ENCODE results near the gene CD300A.

The CD300A gene

DNA sequence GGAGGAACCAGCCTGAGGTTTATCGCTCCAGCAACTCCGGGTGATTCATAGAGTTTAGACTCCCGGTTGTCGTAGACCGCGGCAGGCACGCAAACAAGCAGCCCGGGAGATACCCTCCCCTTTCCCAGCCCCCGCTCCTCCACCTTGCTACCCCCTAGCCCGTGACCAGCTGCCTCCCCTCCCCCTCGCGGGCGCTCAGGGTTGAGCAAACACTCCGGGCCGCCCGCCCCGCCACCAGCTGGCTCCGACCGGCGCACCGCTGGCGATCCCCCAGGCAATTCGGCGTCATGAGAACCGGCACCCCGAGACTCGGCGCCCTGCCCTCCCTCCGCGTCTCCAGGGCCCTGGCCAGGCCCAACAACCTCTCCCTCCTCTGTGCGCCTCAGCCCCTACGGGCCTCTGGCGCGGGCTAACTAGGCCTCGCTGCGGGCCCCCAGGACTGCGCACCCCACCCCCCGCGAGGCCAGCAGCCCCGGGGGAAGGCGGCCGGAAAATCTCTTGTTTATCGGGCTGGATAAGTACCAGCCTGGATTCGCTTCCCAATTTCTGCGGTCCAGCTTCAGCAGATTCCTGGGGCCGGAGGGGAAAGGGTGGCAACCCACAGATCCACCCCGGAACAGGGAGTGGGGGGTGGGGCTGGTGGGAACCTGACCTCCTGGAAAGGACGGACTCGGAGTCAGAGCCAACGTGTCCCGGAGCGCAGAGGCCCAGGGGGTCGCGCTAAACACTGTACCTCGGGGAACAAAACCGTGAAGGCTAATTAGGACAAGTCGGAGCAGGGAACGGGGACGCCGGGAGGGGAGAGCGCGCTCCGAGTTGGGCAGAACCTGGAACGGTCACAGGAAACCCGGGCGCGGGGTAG is 35.5 kb upstream of the CD300A start:
- no peak overlapping the region for H3K4me3 ChIP-seq (ENCODE audit: low read depth in 1 of 2, low read length in 1 of 2)
- peaks cover 98% of the 10 kb centered on the region for H3K27me3 ChIP-seq
- H3K27ac ChIP-seq = no peak overlapping the region
- H3K9me3 ChIP-seq = peaks cover 4% of the 10 kb centered on the region
- peaks cover 6 to 19% of the 10 kb centered on the region in 2 experiments for H3K4me1 ChIP-seq (ENCODE audit: control insufficient read depth in 1 of 2, insufficient read depth in 1 of 2, low read depth in 1 of 2, low read length in 1 of 2)
- TF ChIP-seq, protein P1, sequence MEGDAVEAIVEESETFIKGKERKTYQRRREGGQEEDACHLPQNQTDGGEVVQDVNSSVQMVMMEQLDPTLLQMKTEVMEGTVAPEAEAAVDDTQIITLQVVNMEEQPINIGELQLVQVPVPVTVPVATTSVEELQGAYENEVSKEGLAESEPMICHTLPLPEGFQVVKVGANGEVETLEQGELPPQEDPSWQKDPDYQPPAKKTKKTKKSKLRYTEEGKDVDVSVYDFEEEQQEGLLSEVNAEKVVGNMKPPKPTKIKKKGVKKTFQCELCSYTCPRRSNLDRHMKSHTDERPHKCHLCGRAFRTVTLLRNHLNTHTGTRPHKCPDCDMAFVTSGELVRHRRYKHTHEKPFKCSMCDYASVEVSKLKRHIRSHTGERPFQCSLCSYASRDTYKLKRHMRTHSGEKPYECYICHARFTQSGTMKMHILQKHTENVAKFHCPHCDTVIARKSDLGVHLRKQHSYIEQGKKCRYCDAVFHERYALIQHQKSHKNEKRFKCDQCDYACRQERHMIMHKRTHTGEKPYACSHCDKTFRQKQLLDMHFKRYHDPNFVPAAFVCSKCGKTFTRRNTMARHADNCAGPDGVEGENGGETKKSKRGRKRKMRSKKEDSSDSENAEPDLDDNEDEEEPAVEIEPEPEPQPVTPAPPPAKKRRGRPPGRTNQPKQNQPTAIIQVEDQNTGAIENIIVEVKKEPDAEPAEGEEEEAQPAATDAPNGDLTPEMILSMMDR (IDR thresholded peaks at IDR 0.05) = no peak
- no peaks in the 10 kb centered on the region for H3K36me3 ChIP-seq

DNA sequence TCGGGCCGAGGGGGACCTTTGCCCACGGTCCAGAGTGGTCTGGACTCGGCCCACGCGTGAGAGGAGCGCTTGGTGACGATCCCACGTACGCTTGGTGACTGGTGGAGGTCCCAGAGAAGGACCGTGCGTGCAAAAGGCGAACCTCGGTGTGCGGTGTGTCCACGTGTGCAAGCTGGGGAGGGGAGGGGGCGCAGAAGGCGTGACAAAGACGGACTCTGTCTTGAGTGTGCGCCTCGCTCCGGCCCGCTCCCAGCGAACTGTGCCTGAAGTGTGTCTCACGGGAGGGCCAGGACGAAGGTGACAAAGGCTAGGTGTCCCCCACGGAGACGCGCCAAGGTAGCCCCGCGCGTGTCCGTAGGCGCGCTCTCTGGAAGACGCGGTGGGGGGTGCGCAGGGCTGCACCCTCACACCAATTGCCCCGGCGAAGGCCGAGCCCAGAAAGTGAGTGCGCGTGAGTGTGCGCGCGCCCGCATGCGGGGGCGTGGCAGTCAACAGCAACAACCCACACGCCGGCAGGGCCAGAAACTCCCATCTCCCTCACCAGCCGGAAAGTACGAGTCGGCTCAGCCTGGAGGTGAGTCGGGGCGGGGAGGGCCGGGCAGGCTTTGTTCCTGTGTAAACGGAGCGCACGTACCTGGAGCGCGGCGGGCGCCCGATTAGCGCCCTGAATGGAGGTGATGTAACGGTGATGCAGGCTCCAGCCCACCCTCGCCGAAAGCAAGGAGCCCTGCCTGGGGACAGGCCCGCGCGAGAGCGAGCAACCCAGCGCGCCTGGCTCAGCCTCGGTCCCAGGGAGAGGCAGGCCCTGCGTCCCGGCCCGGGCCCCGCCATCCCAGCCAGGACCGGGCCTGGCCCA is 34.6 kb upstream of the CD300A start, which contains the start of gene GPRC5C:
GPRC5C (plus strand) TSS at position 521 of the 856 bp plus-strand sequence. CDS start 7,689 bp downstream, outside the sequence.
- Histone ChIP-seq H3K9me3 (peaks cover 4% of the 10 kb centered on the region), H3K4me3 (ENCODE audit: low read depth in 1 of 2, low read length in 1 of 2) (no peak within 1 kb of the TSS), H3K27ac (no peak within 1 kb of the TSS), H3K27me3 (peaks cover 100% of the 10 kb centered on the region), H3K4me1 (ENCODE audit: control insufficient read depth in 1 of 2, insufficient read depth in 1 of 2, low read depth in 1 of 2, low read length in 1 of 2) (peaks cover 6 to 19% of the 10 kb centered on the region in 2 experiments), H3K36me3 (no peaks in the 10 kb centered on the region)
- TF ChIP-seq, protein P1 (IDR thresholded peaks at IDR 0.05) = no peak

DNA sequence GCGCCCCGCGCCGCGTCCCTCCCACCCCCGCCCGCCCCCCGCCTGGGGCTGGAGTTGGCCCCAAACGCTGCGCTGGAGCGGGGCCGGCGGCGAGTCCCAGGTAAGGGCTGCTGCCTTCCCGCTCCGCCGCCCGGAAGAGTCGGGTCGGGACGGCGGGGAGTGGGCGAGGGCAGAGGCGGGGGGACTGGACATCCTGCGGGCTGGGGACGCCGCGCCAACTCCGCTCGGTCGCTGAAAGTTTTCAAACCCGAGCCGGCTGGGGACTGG is 34.1 kb upstream of the CD300A start:
- Histone ChIP-seq H3K4me3 (ENCODE audit: low read depth in 1 of 2, low read length in 1 of 2) (no peak overlapping the region), H3K36me3 (no peaks in the 10 kb centered on the region), H3K4me1 (ENCODE audit: control insufficient read depth in 1 of 2, insufficient read depth in 1 of 2, low read depth in 1 of 2, low read length in 1 of 2) (peaks cover 6 to 19% of the 10 kb centered on the region in 2 experiments), H3K27ac (no peak overlapping the region), H3K27me3 (peaks cover 100% of the 10 kb centered on the region), H3K9me3 (peaks cover 4% of the 10 kb centered on the region)
- TF ChIP-seq, protein P1 (IDR thresholded peaks at IDR 0.05) = no peak

DNA sequence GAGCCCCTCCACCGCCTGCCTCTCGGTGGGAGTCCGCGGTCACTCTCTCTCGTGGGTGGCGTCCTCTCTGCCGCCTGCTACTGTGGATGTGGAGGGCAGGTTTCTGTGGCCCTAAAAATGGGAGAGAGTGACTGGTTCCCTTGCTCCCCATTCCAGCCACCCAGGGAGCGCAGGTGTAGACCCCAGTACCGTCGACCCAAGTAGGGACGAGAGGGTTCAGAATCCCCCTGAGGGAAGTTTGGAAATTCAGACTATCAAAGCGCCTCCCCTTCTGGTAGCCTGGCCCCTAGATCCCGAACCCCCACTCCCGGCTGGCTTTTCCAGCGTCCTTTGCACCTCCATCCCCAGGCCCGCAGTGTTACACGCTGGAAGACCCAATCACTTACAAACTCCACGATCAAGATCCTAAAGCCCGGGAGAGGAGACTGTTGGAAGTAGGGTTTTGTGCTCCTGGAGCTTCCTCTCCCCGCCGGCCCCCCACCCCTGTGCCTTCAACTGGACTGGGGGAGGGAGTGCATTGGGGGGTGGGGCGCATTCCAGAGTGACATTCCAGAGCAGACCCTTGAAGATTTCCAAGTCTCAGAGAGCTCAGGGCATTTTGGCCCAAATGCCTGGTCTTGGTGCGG is 33.6 kb upstream of the CD300A start:
- no peaks in the 10 kb centered on the region for H3K36me3 ChIP-seq
- TF ChIP-seq, protein P1 (IDR thresholded peaks at IDR 0.05) = no peak
- H3K4me1 ChIP-seq (ENCODE audit: control insufficient read depth in 1 of 2, insufficient read depth in 1 of 2, low read depth in 1 of 2, low read length in 1 of 2) = peaks cover 6 to 19% of the 10 kb centered on the region in 2 experiments
- H3K27me3 ChIP-seq = peaks cover 94% of the 10 kb centered on the region
- H3K4me3 ChIP-seq (ENCODE audit: low read depth in 1 of 2, low read length in 1 of 2) = no peak overlapping the region
- peaks cover 4% of the 10 kb centered on the region for H3K9me3 ChIP-seq
- no peak overlapping the region for H3K27ac ChIP-seq

DNA sequence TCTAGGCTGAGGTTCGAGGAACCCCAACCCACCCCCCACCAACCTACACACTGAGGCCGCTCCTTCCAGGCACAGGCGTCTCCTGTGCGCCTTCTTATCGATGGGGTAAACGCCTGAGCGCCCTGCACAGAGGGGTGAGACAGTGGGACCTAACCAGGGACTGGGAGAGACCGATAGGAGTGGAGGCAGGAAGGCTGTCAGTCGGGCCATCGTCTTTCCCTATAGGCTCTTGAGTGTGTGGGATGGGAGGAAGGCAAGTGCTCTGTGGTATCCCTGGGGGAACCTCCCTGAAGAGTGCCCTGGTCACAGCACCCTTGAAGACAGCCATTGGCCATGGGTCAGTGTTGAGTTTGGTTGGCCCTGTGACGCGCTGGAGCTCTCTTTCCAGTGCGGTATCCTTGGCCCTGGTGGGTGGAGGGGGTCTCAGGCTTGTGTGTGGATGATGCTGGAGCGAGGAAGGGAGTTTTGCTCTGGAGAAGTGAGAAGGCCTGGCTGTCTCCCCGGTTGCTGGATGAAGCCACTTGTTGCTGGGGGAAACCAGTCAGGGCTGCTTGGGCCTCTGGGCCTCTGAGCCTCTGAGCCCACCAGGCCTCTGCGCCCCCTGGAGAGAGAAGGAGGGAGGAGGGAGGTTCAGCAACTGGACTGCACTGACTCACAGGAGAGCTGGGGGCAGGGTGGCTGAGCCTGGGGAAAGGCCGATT is 32.9 kb upstream of the CD300A start:
- no peak overlapping the region for H3K4me3 ChIP-seq (ENCODE audit: low read depth in 1 of 2, low read length in 1 of 2)
- H3K4me1 ChIP-seq (ENCODE audit: control insufficient read depth in 1 of 2, insufficient read depth in 1 of 2, low read depth in 1 of 2, low read length in 1 of 2) = peaks cover 6 to 19% of the 10 kb centered on the region in 2 experiments
- H3K9me3 ChIP-seq = peaks cover 9% of the 10 kb centered on the region
- H3K27me3 ChIP-seq = peaks cover 87% of the 10 kb centered on the region
- H3K27ac ChIP-seq = no peak overlapping the region
- H3K36me3 ChIP-seq = no peaks in the 10 kb centered on the region
- TF ChIP-seq, protein P1 (IDR thresholded peaks at IDR 0.05) = no peak
